Cerebellar nuclear complex (tissue), 1 donor: ENCODE measurements around the gene ZDHHC11.

Experiments
- DNase-seq, 2 experiments: peaks; one replicate each; lab custom pipeline; 2025; lab: John Stamatoyannopoulos, UW

Gene ZDHHC11, protein sequence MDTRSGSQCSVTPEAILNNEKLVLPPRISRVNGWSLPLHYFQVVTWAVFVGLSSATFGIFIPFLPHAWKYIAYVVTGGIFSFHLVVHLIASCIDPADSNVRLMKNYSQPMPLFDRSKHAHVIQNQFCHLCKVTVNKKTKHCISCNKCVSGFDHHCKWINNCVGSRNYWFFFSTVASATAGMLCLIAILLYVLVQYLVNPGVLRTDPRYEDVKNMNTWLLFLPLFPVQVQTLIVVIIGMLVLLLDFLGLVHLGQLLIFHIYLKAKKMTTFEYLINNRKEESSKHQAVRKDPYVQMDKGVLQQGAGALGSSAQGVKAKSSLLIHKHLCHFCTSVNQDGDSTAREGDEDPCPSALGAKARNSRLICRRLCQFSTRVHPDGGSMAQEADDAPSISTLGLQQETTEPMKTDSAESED

DNA sequence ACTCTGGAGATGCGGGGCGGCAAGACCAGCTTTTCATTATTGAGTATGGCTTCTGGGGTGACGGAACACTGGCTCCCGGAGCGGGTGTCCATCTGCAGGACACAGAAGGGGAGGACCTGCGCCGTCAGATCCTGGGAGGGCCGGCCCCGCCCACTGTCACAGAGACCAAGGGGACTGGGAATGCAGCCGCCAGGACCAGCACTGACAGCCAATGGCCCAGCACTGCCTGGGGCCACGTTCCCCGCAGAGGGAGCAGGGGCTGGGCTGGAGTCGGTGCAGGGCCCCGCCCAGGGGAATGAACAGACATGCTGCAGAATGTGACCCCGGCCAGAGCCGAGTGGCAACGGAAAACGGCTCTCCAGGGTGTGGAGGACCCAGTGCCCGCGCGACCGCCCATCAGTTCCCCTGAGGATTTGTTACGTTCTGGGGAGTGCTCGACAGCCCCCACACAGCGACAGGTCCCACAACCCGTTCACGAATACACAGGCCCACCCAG is at the start of gene ZDHHC11:
ZDHHC11 (minus strand) TSS at position 476 of the 496 bp plus-strand sequence; CDS start at position 92, 384 bp downstream.
- no peak for DNase-seq

DNA sequence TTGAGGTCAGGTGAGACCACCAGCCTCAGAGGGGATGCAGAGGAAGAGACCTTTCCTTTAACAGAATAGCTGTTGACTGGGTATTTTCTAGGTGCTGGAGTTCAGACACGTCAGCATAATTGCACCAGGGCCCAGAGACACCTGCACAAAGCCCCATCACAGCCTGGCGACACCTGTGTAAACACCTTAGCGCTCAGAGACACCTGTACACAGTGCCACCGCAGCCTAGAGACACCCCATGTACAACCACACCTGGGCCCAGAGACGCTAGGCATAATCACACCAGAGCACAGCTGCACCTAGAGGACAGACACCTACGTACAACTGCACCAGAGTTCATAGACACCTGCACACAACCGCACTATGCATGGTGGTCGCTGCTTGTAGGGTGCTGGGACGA is 42.9 kb upstream of the ZDHHC11 start:
- DNase-seq: no peak

DNA sequence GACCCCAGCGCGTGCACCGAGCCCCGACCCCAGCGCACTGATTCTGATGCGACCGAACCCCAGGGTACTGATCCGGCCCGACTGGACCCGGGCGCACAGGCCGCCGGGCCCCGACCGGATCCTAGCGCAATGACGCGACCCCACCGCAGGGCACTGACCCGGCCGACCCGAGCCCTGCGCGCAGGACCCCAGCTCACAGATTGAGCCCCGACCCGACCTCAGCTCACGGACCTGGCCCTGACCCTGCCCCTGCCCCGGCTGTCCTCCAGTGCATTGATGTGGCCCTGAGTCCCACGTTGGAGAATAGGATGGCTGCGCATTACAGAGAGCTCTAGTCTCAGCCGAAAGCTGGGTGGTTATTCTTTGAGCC is 42.3 kb upstream of the ZDHHC11 start:
- no peak for DNase-seq

DNA sequence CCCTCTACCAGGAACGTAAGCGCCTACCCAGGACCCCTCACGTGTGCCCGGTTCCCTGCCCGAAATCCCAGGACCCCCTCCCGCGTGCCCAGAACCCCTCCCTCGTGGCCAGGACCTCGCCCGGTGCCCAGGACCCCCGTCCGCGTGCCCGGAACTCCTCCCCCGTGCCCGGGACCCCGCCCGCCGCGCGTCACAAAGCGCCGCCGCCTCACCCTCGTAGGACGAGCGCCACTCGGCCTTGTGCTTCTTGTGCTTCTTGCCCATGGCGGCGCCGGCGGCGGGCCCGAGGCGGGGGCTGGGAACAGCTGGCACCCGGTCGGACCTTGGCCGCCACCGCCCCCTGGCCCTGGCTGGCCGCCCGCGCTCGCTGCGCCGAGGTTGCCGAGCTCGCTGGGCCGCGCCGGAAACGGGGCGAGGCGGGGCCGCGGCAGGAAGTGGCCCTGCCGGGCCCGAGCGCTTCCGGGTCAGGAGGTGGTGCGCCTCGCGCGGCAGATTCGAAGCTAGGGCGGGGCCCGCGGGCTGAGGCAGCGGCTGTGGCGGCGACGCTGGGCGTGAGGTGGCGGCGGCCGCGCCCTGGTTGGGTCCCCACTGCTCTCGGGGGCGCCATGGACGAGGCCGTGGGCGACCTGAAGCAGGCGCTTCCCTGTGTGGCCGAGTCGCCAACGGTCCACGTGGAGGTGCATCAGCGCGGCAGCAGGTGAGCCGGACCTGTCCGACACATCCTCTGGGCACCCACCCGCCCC is 41.8 kb upstream of the ZDHHC11 start, which contains the start of the genes BRD9 and TRIP13:
BRD9 (minus strand) TSS at position 408 of the 743 bp plus-strand sequence; CDS start at position 264, 144 bp downstream.
TRIP13 (plus strand) TSS at position 491 of the 743 bp plus-strand sequence; CDS start at position 606, 115 bp downstream.
- peak in 1 of 2 experiments; percentile 21 for DNase-seq

DNA sequence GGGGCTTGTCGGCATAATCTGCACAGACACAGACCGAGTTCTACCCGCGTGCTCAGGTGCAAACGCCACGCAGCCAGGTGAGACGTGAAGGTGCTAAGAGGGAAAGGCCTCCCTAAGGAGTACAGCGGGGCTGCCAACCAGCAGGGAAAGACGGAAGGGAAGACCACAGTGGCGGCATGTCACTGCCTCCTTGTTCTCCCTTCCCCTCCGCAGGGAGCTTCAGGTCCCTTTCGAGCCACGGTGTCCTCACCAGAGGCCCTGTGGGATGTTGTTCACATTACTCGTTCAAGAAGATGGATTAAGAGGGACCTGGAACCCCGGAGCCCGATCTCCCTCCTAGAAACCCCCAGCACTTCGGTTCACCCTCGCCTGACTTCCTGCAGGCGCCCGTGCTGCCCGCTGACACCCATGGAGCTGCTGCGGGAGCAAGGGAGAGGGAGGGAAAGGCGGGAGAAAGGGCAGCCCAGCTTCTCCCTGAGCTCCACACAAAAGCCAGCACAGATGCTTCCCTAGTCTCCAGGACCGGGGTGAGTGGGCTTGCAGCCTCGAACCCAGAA is 41.1 kb upstream of the ZDHHC11 start:
- no peak for DNase-seq

DNA sequence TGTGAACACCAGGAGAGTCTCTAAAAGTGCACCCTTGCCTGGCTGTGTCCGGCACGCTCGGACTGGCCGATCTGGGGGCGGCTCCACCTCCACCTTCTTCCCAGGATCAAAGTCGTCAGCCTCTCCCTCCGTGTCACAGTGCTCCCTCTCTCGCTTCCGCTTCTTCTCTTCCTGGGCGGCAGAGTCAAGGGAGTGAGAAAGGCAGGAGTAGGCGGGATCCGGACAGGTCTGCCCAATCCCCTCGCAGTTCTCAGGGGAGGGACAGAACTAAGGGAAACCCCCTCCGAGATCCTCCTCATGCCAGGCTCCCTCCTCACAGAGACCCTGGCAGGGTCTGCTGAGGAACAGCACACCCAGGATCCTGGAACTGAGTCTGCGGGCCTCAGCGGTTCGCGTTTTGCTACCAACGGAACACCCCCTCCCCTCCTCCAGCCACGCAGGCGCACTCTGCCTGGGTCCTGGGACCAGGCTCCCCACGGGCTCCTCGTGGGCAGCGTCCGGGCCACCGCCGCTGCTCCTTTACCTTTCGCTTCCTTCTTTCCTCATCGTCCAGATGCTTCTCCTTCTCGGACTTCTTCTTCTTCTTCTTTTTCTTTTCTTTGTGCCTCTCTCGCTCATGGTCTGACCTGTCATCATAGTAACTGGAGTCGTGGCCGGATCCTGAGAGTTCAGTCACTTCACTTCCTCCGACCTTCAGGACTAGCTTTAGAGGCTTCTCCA is 40.5 kb upstream of the ZDHHC11 start:
- DNase-seq: no peak

DNA sequence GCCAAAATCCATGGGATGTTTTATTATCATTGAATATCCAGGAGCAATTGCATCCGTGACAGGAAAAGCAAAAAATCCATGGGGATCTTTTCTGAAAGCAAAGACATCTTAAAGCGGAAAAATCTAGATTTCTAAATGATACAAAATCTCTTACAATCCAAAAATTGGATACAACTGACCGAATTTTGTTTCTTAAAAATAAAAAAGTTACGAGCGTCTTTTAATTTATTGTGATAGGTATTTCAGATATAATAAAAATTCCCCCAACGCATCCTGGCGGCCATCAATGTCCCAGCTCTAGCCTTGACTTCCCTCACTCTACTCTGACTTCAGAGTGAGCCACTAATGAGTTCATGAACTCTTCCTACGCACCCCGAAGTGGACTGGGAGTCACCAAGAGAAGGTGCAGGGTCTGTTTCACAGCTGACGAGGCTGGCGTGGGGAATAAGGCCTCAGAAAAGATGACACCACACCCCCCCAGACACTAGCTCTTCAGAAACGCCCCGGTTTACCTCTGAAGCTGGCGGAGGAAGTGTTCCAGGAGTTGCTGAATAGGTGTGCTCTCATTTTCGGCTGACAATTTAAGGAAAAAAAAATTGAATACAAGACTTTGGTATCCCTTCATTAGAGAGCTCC is 38.4 kb upstream of the ZDHHC11 start:
- DNase-seq: no peak

DNA sequence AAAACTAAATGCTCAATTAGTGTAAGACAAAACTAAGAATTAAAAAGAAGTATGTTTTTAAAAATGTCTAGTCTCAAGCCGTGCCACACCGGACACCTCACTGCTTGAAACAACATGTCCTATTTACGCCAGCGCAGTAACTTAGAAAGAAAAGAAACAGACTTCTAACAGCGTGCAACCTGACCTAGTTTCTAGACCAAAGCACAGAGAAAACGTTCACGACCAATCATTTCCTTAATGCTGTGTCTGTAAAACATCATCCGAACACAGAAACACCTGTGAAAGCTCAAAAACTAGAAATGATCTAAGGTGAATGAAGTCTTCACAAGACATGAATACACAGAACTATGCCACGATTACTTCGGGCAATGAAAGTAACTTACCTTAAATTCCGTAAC is 37.9 kb upstream of the ZDHHC11 start:
- DNase-seq: no peak

DNA sequence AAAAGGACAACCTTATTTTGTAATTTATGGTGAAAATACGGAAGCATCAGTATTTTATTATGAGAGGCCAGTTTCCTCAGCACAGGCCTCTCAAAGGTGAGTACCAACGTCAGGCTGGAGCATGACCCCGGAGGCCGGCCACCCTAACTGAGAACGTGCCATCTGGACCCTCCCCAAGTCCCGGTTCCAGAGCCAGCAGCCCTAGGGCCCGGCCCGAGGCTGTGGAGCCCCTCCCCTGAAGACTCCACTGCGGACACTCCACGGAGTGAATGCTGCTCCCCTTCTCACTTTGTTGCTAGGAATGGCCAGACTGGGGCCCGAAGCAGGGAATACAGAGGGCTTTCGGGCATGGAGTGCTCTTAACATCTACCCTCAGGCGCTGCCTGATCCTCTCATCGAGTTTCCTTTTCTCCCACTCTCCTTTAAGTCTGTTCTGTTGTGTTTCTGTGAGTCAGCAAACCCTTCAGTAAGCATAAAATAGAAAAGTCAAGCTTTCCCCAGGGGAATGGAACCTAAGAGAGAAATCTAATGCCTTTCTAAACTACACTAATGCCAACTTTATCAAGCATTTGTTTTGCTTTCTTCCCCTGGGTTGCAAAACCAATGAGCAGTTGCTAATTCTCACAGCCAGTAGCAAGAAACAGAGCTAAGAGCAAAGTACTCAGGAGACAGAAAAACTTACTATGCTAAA is 37.3 kb upstream of the ZDHHC11 start:
- no peak for DNase-seq

DNA sequence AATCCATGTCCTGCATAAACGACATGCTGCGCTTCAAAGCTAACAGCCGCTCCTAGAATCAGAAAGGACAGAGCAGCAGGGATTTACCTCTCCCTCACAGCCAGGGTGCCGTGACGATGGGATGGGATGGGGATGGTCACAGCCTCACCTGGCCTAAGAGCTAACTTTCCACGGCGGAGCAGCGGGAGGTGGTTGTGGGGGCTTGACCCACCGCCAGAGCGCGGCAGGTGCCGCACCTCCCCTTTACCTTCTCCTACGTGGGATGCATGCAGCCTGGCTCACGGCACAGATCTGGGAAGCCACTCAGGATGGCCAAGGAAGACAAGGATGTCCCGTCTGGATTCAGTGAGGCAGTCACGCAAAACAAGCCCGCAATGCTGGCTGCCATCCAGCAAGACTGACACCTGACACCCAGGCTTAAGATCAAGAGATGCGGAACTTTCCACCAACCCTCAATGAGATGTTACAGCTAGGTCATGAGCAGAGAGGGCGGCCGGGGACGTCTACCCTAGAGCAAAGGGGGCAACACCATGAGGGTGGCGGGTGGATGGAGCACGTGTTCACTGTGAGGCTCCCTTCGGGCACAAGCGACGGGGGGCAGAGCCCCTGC is 36.0 kb upstream of the ZDHHC11 start:
- DNase-seq: no peak

DNA sequence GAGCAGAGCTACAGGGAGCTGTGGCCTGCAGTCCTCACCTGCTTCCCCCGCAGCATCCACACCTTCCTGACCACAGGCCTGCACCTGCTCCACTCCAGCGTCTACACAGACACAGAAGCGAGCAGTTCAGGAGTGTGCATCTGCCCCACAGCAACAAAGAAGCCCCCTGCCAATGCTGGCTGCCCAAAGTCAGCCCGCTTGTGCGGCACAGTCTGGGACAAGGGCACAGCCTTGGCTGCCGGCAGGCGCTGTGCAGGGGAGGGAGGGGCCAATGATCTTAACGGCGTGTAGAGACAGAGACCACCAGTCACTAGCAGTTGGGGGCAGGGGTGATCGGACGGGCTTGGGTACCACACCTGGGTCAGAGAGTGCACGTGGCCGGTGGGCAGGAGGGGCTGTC is 35.2 kb upstream of the ZDHHC11 start:
- DNase-seq: no peak

DNA sequence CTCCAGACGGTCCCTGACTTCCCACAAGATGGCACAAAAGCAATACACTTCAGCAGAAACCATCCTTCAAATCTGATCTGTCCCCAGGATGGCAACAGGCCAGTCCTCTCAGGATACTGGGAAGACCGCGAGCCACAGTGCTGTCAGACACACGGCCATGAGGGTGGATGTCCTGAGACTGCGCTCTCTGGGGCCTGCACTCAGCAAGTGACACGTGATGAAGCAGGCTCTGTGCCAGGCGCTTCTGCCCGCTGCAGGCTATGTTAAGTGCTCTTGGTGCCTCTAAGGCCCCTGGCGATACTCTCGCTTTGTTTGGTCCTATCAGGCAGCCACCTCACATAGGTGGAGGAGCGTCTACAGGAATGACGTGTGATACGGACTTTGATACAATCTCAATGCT is 34.7 kb upstream of the ZDHHC11 start:
- DNase-seq: no peak

DNA sequence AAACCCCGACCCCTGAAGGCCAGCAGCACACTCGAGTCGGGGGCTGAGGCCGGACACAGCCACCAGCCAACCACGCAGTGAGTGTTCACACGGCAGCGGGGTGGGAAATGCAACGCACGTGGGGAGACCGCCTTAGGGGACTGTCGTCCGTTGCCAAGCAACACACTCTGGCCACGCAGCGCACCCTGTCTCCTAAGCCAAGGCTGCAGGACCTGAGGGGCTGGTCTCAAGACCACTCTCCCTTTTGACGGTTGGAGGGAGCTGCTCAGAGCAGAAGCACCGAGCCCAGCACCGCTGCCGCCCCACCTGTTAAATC is 34.3 kb upstream of the ZDHHC11 start:
- no peak for DNase-seq

DNA sequence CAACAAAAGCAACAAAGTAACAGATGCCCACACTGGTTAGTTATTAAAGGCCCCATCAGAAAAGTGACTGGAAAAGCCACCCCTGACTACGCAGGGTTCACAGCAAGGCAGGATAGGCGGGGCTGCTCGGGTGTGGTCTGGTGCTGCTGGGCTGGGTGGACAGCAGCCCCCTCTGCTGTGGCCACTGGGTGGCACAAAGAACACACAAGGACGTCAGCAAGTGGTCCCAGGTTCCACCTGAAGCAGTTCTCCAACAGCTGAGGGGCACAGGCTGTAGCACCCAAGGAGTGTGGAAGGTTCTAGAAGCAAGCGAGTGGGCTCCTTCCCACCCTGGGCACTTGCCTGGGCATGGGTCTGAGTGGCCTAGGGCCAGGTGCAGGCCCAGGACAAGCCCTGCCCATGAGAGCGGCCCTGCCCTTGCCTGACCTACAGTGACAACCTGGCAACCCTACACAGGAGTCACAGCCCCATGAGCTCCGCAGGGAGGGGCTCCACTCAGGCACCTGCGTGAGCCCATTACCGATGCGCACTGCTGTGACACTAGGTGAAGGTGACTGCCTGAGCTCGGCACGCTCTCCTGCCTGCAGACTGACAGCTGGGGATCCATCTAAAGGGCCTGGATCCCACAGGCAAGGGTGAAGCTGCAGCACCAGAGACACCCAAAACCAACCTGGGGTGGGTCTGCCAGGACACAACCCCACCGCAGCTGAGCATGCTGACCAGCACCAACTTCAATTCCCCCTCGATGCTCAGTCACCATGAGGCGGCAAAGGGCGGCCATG is 33.8 kb upstream of the ZDHHC11 start:
- no peak for DNase-seq

DNA sequence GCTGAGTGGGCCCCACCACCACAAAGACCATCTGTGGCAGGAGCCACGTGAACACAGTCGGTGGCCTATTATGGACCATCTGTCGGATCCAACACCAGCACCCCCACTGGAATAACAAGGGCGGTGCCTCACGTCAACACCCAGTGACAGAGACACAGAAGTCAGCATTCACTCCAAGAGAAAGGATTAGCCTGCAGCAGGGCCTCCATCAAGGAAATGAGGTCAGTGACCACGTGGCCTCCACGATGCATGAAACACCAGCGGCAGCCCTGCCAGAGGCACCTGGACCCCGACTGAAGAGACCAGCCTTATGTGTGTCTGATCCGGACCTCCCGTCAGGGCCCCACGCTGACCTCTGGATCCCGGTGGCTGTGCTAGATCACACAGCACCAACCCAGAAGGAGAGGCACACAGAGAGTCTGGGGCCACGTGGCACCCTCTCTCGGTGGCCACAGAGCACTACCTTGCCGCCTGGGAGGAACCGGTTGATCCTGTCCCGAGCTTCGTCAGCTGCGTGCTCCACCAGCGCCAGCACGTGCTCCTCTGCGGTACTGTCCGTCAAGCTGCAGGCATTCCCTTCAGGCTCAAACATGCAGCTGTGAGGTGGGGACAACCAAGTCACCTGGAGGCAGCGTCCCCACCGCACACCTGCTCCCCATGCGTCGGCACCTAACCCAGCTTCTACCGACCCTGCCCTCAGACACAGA is 32.8 kb upstream of the ZDHHC11 start:
- DNase-seq: peak in 1 of 2 experiments; percentile 65

DNA sequence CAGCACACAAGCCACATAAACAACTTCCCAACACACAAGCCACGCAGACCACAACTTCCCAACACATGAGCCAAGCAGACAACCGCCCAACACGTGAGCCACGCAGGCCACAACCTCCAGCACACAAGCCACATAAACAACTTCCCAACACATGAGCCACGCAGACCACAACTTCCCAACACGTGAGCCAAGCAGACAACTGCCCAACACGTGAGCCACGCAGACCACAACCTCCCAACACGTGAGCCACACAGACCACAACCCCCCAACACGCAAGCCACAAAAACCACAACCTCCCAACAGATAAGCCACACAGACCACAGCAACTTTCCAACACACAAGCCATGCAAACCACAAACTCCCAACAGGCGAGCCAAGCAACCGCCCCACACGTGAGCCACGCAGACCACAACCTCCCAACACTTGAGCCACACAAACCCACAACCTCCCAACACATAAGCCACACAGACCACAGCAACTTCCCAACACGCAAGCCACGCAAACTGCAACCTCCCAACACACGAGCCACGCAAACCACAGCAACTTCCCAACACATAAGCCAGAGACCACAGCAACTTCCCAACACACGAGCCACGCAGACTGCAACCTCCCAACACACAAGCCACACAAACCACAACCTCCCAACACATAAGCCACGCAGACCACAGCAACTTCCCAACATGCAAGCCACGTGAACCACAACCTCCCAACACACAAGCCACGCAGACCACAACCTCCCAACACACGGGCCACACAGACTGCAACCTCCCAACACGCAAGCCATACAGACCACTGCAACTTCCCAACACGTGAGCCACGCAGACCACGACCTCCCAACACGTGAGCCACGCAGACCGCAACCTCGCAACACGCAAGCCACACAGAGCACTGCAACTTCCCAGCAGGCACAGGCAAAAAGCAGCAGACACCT is 31.7 kb upstream of the ZDHHC11 start:
- no peak for DNase-seq

DNA sequence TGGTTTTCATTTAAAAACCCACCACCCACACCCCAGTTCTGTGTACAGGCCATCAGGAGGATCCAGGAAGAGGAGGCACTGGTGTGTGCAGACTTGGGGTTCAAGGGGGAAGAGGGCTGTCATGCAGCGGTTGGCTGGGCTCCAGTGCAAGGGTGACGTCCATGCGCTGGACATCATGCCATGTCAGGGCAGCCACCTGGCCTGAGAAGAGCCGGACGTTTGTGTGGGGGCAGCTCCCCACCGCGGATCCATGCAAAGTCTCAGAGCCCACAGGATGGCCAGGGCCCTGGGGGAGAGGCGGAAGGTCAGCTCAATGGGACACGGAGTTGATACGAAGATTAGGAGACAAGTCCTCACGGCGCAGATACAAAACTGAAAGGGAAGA is 30.8 kb upstream of the ZDHHC11 start:
- no peak for DNase-seq
